HepG2 (cell line): ENCODE measurements around the gene ZNF839. TPM values are rescaled to one million over a fixed set of nuclear protein-coding genes. Genes with fewer than 3 reads are reported as not detected.

Experiments used
- CHD4 ChIP-seq: fragments of 200-600 bp; sonication (generic); IDR thresholded peaks from 2 replicates; pipeline ENCODE4 v1.7.0; 2017; ENCODE audit warnings: mild to moderate bottlenecking, low read length, borderline replicate concordance
- GLI4 ChIP-seq: sonication (generic); formaldehyde crosslinking; IDR thresholded peaks from 2 replicates; pipeline ENCODE4 v1.5.1; 2020; ENCODE audit warnings: missing genetic modification reagents, mild to moderate bottlenecking, moderate library complexity, borderline replicate concordance
- MAFK ChIP-seq, 2 experiments: IDR thresholded peaks in 1 of 2; conservative IDR thresholded peaks in 1 of 2; 2 replicates each; pipeline ENCODE4 v1.6.1; 2011; ENCODE audit warnings: improper control_type of control experiment in 2 of 2, low read length in 2 of 2
- NR2F1 ChIP-seq, 2 experiments: fragments of 450-650 bp in 1 of 2; formaldehyde crosslinking in 1 of 2; IDR thresholded peaks; 2 replicates each; pipeline versions ENCODE4 v1.5.0 to v1.6.1; 2016 to 2020; ENCODE audit warnings: mild to moderate bottlenecking in 1 of 2, missing compliant biosample characterization in 1 of 2, missing genetic modification reagents in 1 of 2, moderate library complexity in 1 of 2
- SRSF9 ChIP-seq: fragments of 200-400 bp; formaldehyde crosslinking; IDR thresholded peaks from 2 replicates; pipeline ENCODE4 v1.6.1; 2018; ENCODE audit warnings: borderline replicate concordance, mild to moderate bottlenecking, low read depth, low read length; ENCODE audit not compliant: insufficient read depth, poor library complexity, severe bottlenecking
- XBP1 ChIP-seq: sonication (generic); formaldehyde crosslinking; IDR thresholded peaks from 2 replicates; pipeline ENCODE4 v1.5.0; 2020; ENCODE audit warnings: missing genetic modification reagents
- ZNF326 ChIP-seq: sonication (generic); formaldehyde crosslinking; IDR thresholded peaks from 2 replicates; pipeline ENCODE4 v1.4.0; 2020; ENCODE audit warnings: missing genetic modification reagents, borderline replicate concordance
- ZNF343 ChIP-seq: sonication (generic); formaldehyde crosslinking; IDR thresholded peaks from 2 replicates; pipeline ENCODE4 v1.4.0; 2020; ENCODE audit warnings: mild to moderate bottlenecking, missing genetic modification reagents
- ZNF383 ChIP-seq: sonication (generic); formaldehyde crosslinking; IDR thresholded peaks from 2 replicates; pipeline ENCODE4 v1.4.0; 2020; ENCODE audit warnings: missing genetic modification reagents, mild to moderate bottlenecking, borderline replicate concordance
- ZNF747 ChIP-seq: sonication (generic); formaldehyde crosslinking; IDR thresholded peaks from 2 replicates; pipeline ENCODE4 v1.8.1; 2023; ENCODE audit warnings: missing genetic modification reagents, mild to moderate bottlenecking, borderline replicate concordance
- polyA plus RNA-seq, 8 experiments: library from polyadenylated mRNA; depleted of rRNA in 3 of 8; stranded (reverse) in 7 of 8; unstranded in 1 of 8; fragments of >200 nt; fragmentation: Illumina TruSeq in 4 of 8; extraction: Trizol in 4 of 8; gene quantifications; 2 replicates each; pipeline versions ENCODE4 v1.2.1 to v1.2.3, GENCODE V29; 2011 to 2016; ENCODE audit warnings: low read depth in 4 of 8, missing spikeins in 1 of 8, mixed read lengths in 1 of 8; ENCODE audit not compliant: insufficient read depth in 1 of 8
- total RNA-seq, 5 experiments: library from RNA; depleted of rRNA; stranded (reverse); fragments of >200 nt; fragmentation: Illumina TruSeq; extraction: Trizol; gene quantifications; 2 replicates each; pipeline ENCODE4 v1.2.3, GENCODE V29; 2016; ENCODE audit warnings: low read depth in 1 of 5
- TF ChIP-seq, protein P1 (sequence below), 2 experiments: fragments of 450-650 bp in 1 of 2; sonication (generic) in 1 of 2; formaldehyde crosslinking in 1 of 2; IDR thresholded peaks; 2 replicates each; pipeline versions ENCODE4 v1.6.1 to v1.8.0; 2016 to 2022; ENCODE audit warnings: antibody characterized with exemption in 1 of 2, mild to moderate bottlenecking in 1 of 2, missing genetic modification reagents in 1 of 2
- TF ChIP-seq, protein P2 (sequence below), 2 experiments: sonication (generic) in 1 of 2; formaldehyde crosslinking in 1 of 2; IDR thresholded peaks; 2 replicates each; pipeline versions ENCODE4 v1.6.1 to v1.9.0; 2014 to 2022; ENCODE audit warnings: antibody characterized with exemption in 1 of 2, borderline replicate concordance in 1 of 2, inconsistent platforms in 1 of 2, low read depth in 1 of 2, missing genetic modification reagents in 1 of 2

The ZNF839 gene
- total and polyA plus RNA-seq, 2 of the 13 experiments (the other 11 are each of a cell fraction or from before 2014, with no cell fraction given), result 11.1 to 12.8 TPM

DNA sequence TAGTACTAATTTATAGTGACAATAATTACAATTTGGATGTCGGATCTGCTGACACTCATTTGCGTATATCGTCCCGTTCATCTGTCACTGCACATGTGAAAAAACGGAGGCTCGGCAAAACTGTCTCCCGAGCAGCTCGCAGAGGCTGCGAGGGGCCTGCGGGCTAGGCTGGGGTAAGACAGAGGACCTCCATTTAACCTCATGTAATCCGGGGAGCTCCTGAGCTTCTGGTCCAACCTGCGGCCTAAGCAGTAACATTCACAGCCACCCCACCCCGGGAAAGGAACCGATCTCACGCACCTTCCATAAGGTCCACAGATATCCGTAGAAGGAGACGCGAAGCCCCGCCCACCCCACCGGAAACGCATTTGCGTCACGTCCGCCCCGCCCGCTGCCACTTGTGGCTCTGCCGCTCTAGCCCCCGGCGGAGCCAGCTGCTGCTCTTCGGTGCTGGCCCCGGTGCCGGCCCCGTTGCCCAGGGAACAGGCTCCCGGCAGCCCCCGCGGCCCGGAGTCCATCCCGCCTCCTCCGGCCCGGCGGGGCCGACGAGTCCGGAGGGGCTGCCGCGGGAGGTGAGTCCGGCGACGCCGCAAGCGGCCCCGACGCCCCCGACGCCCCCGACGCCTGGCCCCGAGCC is 43.1 kb downstream of the ZNF839 start, which contains the start of the genes CINP and TECPR2 (continued):
- TF ChIP-seq, protein P1, sequence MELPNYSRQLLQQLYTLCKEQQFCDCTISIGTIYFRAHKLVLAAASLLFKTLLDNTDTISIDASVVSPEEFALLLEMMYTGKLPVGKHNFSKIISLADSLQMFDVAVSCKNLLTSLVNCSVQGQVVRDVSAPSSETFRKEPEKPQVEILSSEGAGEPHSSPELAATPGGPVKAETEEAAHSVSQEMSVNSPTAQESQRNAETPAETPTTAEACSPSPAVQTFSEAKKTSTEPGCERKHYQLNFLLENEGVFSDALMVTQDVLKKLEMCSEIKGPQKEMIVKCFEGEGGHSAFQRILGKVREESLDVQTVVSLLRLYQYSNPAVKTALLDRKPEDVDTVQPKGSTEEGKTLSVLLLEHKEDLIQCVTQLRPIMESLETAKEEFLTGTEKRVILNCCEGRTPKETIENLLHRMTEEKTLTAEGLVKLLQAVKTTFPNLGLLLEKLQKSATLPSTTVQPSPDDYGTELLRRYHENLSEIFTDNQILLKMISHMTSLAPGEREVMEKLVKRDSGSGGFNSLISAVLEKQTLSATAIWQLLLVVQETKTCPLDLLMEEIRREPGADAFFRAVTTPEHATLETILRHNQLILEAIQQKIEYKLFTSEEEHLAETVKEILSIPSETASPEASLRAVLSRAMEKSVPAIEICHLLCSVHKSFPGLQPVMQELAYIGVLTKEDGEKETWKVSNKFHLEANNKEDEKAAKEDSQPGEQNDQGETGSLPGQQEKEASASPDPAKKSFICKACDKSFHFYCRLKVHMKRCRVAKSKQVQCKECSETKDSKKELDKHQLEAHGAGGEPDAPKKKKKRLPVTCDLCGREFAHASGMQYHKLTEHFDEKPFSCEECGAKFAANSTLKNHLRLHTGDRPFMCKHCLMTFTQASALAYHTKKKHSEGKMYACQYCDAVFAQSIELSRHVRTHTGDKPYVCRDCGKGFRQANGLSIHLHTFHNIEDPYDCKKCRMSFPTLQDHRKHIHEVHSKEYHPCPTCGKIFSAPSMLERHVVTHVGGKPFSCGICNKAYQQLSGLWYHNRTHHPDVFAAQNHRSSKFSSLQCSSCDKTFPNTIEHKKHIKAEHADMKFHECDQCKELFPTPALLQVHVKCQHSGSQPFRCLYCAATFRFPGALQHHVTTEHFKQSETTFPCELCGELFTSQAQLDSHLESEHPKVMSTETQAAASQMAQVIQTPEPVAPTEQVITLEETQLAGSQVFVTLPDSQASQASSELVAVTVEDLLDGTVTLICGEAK (IDR thresholded peaks at IDR 0.05), result peak; percentile 36; the same call in 1 of the 2 replicates
- TF ChIP-seq, protein P1 (CRISPR knock-in tag; IDR thresholded peaks at IDR 0.05), result peak; percentile 32; the same call in 1 of the 2 replicates
- TF ChIP-seq MAFK (conservative IDR thresholded peaks at IDR 0.05 in 1 of 2, IDR thresholded peaks at IDR 0.05 in 1 of 2; ENCODE audit: low read length in 2 of 2) (no peak), SRSF9 (no peak), XBP1 (CRISPR knock-in tag) (no peak), CHD4 (no peak), GLI4 (CRISPR knock-in tag) (no peak), ZNF326 (CRISPR knock-in tag) (no peak), ZNF747 (CRISPR knock-in tag) (no peak; the same call in 1 of the 2 replicates), NR2F1 (CRISPR knock-in tag; IDR thresholded peaks at IDR 0.05) (no peak), ZNF383 (CRISPR knock-in tag) (no peak), ZNF343 (0 out of 2 replicates have a peak, but pooled peaks have one; percentile 13)
- TF ChIP-seq, protein P2, sequence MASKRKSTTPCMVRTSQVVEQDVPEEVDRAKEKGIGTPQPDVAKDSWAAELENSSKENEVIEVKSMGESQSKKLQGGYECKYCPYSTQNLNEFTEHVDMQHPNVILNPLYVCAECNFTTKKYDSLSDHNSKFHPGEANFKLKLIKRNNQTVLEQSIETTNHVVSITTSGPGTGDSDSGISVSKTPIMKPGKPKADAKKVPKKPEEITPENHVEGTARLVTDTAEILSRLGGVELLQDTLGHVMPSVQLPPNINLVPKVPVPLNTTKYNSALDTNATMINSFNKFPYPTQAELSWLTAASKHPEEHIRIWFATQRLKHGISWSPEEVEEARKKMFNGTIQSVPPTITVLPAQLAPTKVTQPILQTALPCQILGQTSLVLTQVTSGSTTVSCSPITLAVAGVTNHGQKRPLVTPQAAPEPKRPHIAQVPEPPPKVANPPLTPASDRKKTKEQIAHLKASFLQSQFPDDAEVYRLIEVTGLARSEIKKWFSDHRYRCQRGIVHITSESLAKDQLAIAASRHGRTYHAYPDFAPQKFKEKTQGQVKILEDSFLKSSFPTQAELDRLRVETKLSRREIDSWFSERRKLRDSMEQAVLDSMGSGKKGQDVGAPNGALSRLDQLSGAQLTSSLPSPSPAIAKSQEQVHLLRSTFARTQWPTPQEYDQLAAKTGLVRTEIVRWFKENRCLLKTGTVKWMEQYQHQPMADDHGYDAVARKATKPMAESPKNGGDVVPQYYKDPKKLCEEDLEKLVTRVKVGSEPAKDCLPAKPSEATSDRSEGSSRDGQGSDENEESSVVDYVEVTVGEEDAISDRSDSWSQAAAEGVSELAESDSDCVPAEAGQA (IDR thresholded peaks at IDR 0.05; ENCODE audit: low read depth), result 0 out of 2 replicates have a peak, but pooled peaks have one; percentile 9
- TF ChIP-seq, protein P2 (CRISPR knock-in tag; IDR thresholded peaks at IDR 0.05; ENCODE audit: borderline replicate concordance), result no peak
